ENCODE results near the gene PSMB3.

GRCh38 chr17:38800237-38800760, 47.8 kb downstream of the PSMB3 start:
- TF ChIP-seq, protein P1, sequence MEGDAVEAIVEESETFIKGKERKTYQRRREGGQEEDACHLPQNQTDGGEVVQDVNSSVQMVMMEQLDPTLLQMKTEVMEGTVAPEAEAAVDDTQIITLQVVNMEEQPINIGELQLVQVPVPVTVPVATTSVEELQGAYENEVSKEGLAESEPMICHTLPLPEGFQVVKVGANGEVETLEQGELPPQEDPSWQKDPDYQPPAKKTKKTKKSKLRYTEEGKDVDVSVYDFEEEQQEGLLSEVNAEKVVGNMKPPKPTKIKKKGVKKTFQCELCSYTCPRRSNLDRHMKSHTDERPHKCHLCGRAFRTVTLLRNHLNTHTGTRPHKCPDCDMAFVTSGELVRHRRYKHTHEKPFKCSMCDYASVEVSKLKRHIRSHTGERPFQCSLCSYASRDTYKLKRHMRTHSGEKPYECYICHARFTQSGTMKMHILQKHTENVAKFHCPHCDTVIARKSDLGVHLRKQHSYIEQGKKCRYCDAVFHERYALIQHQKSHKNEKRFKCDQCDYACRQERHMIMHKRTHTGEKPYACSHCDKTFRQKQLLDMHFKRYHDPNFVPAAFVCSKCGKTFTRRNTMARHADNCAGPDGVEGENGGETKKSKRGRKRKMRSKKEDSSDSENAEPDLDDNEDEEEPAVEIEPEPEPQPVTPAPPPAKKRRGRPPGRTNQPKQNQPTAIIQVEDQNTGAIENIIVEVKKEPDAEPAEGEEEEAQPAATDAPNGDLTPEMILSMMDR (IDR thresholded peaks at IDR 0.05), result no peak
- no peak for TF ChIP-seq RCOR1 (IDR thresholded peaks at IDR 0.05; ENCODE audit: low read length)
- no peak for TF ChIP-seq TAF1 (IDR thresholded peaks at IDR 0.05; ENCODE audit: borderline replicate concordance, low read depth, low read length)

All from SK-N-SH (cell line).